Endodermal cell (in vitro differentiated cells): Measurements from ENCODE around the gene PDP2. TPM values are rescaled to one million over a fixed set of nuclear protein-coding genes. Genes with fewer than 3 reads are reported as not detected.

Experiments
- DNase-seq: peaks from one replicate; pipeline ENCODE4 v3.0.0-alpha.2; 2017
- H3K27ac ChIP-seq: 2 replicates; pipeline ENCODE4 v1.5.1; 2013; ENCODE audit warnings: mild to moderate bottlenecking, low read depth, low read length, moderate library complexity
- H3K27me3 ChIP-seq: 2 replicates; pipeline ENCODE4 v1.6.1; 2013; ENCODE audit warnings: mild to moderate bottlenecking, low read length, moderate library complexity; ENCODE audit not compliant: insufficient read depth, control insufficient read depth, poor library complexity, severe bottlenecking
- H3K36me3 ChIP-seq: 2 replicates; pipeline ENCODE4 v1.7.0; 2013; ENCODE audit warnings: mild to moderate bottlenecking, low read length, moderate library complexity; ENCODE audit not compliant: control insufficient read depth, insufficient read depth
- H3K4me1 ChIP-seq: one replicate; pipeline ENCODE4 v1.7.0; 2013; ENCODE audit warnings: low read length; ENCODE audit not compliant: control insufficient read depth, insufficient read depth
- H3K4me3 ChIP-seq: 2 replicates; pipeline ENCODE4 v1.5.1; 2013; ENCODE audit warnings: mild to moderate bottlenecking, low read length, moderate library complexity
- H3K9ac ChIP-seq: 2 replicates; pipeline ENCODE4 v1.6.1; 2013; ENCODE audit warnings: mild to moderate bottlenecking, low read length, moderate library complexity; ENCODE audit not compliant: poor library complexity, severe bottlenecking; ENCODE audit errors: extremely low read depth
- H3K9me3 ChIP-seq: 2 replicates; pipeline ENCODE4 v1.6.1; 2013; ENCODE audit warnings: mild to moderate bottlenecking, low read length, moderate library complexity; ENCODE audit not compliant: control insufficient read depth
- H3K27ac Mint-ChIP-seq: 2 replicates; pipeline ENCODE4 v1.8.0; 2020; ENCODE audit warnings: mixed read lengths
- H3K27me3 Mint-ChIP-seq: 2 replicates; pipeline ENCODE4 v1.8.0; 2021; ENCODE audit warnings: mild to moderate bottlenecking, mixed read lengths; ENCODE audit not compliant: insufficient read depth
- H3K36me3 Mint-ChIP-seq: 2 replicates; pipeline ENCODE4 v1.8.0; 2020; ENCODE audit warnings: low read depth, mixed read lengths
- H3K4me1 Mint-ChIP-seq: 2 replicates; pipeline ENCODE4 v1.8.0; 2020; ENCODE audit warnings: mixed read lengths
- H3K4me3 Mint-ChIP-seq: 2 replicates; pipeline ENCODE4 v1.8.0; 2020; ENCODE audit warnings: mild to moderate bottlenecking, moderate library complexity, mixed read lengths
- H3K9me3 Mint-ChIP-seq: 2 replicates; pipeline ENCODE4 v1.8.0; 2020; ENCODE audit warnings: mild to moderate bottlenecking, mixed read lengths
- CTCF ChIP-seq: fragments of 200-600 bp; sonication (generic); conservative IDR thresholded peaks from 2 replicates; pipeline ENCODE4 v1.5.0; 2021; ENCODE audit warnings: antibody characterized with exemption, mild to moderate bottlenecking
- WGBS, 2 experiments: methylation state at CpG; one replicate each; pipeline versions ENCODE4 v1.1.5 to v1.1.7; 2013; ENCODE audit warnings: missing lambda C conversion rate in 2 of 2, mixed read lengths in 1 of 2; ENCODE audit not compliant: insufficient coverage in 1 of 2, insufficient read length in 1 of 2; 5-methylcytosine and 5-hydroxymethylcytosine counted together
- total RNA-seq, 2 donors: library from RNA; stranded (reverse); fragmentation: NEBNext Ultra II Directional in 1 of 2; extraction: Animal tissue kit (Norgen Biotek cat#: 25700) in 1 of 2; gene quantifications; 2 replicates in 1 of 2; 3 replicates in 1 of 2; pipeline ENCODE4 v1.2.1, GENCODE V29; 2021

The PDP2 gene
- total RNA-seq, 2 donors from 2014 or later: 23.1 to 31.5 TPM

- Histone ChIP-seq H3K36me3 (no peaks in the 10 kb centered on the region), H3K27ac (no peak overlapping the region), H3K9ac (no peak overlapping the region), H3K4me3 (no peak overlapping the region), H3K27me3 (no peaks in the 10 kb centered on the region), H3K4me1 (no peaks in the 10 kb centered on the region), H3K9me3 (no peaks in the 10 kb centered on the region)
- TF ChIP-seq CTCF: no peak
- no peak for DNase-seq
- H3K27me3 Mint-ChIP-seq: peaks cover 12% of the 10 kb centered on the region
- no peaks in the 10 kb centered on the region for H3K36me3 Mint-ChIP-seq
- peaks cover 5% of the 10 kb centered on the region for H3K4me1 Mint-ChIP-seq
- WGBS, 2 experiments: 81% methylated on average over 3 of the region's 3 CpGs; no CpG with 5 or more reads in 1 of the 2 experiments
- H3K27ac Mint-ChIP-seq: no peak overlapping the region
- H3K4me3 Mint-ChIP-seq: no peak overlapping the region
- H3K9me3 Mint-ChIP-seq: no peaks in the 10 kb centered on the region
Measured at GRCh38 chr16:66871840-66872239, 8.5 kb upstream of the PDP2 start.

GRCh38 chr16:66872559-66872942 is 7.8 kb upstream of the PDP2 start:
- DNase-seq: no peak
- Mint-ChIP-seq H3K36me3 (no peaks in the 10 kb centered on the region), H3K27ac (peak overlapping the region; percentile 45), H3K9me3 (no peaks in the 10 kb centered on the region), H3K4me3 (peak overlapping the region; percentile 54), H3K27me3 (peaks cover 12% of the 10 kb centered on the region), H3K4me1 (peaks cover 5% of the 10 kb centered on the region)
- TF ChIP-seq CTCF: no peak
- Histone ChIP-seq H3K36me3 (no peaks in the 10 kb centered on the region), H3K4me1 (no peaks in the 10 kb centered on the region), H3K9me3 (no peaks in the 10 kb centered on the region), H3K9ac (no peak overlapping the region), H3K27ac (no peak overlapping the region), H3K27me3 (no peaks in the 10 kb centered on the region), H3K4me3 (peak overlapping the region; percentile 61)
- WGBS, 2 experiments: 81 to 93% methylated on average over 4 of the region's 4 CpGs

- Mint-ChIP-seq H3K27ac (peak overlapping the region; percentile 45), H3K4me3 (peak overlapping the region; percentile 54)
Measured at GRCh38 chr16:66872943-66873684, 7.2 kb upstream of the PDP2 start.

More at GRCh38 chr16:66872943-66873684, 7.2 kb upstream of the PDP2 start:
- Histone ChIP-seq H3K9me3 (no peaks in the 10 kb centered on the region), H3K4me1 (no peaks in the 10 kb centered on the region), H3K27ac (no peak overlapping the region), H3K36me3 (no peaks in the 10 kb centered on the region), H3K4me3 (peak overlapping the region; percentile 61), H3K27me3 (no peaks in the 10 kb centered on the region), H3K9ac (no peak overlapping the region)
- TF ChIP-seq CTCF: peak; percentile 98
- no peaks in the 10 kb centered on the region for H3K36me3 Mint-ChIP-seq
- peaks cover 5% of the 10 kb centered on the region for H3K4me1 Mint-ChIP-seq
- peak; percentile 97 for DNase-seq
- H3K27me3 Mint-ChIP-seq: peaks cover 12% of the 10 kb centered on the region
- whole genome bisulfite sequencing, 2 experiments: 13 to 14% methylated on average over 18 to 39 of the region's 39 CpGs
- no peaks in the 10 kb centered on the region for H3K9me3 Mint-ChIP-seq
